Esophagus squamous epithelium (tissue), 4 donors: Measurements from ENCODE around the gene BBX.

Source experiments
- POLR2A ChIP-seq, 4 donors: fragments of 450-650 bp; IDR thresholded peaks; one replicate each; pipeline ENCODE4 v1.6.1; 2017; ENCODE audit warnings: antibody characterized with exemption in 4 of 4, mild to moderate bottlenecking in 4 of 4, moderate library complexity in 3 of 4
- TF ChIP-seq, protein P1 (sequence below), 6 experiments: fragments of 450-650 bp in 4 of 6; fragments of 200-600 bp in 2 of 6; sonication (generic) in 2 of 6; IDR thresholded peaks; one replicate each; pipeline ENCODE4 v1.5.1; 2016 to 2019; ENCODE audit warnings: antibody characterized with exemption in 6 of 6, mild to moderate bottlenecking in 4 of 6, moderate library complexity in 4 of 6

DNA sequence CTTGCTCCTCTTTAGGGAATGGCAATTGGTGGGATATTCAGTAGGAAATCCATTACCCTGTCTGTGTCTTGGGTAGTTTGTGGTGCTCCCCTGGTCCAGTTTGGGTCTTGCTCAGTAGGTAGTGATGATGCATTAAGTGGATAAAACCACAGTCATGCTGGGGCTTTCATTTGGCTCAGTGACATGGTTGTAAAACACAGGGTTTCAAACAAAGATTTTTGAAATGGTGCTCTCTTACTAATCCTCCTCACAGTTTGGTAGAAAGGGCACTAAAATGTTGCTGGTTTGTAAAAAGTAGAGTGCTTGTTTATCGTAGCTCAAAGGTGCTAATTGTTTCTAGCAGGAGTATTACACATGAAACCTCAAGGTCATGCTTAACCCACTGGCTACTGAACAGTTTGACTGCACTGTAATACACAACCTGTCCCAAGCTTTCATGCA, 22.9 kb downstream of the BBX start:
- no peak for TF ChIP-seq POLR2A (IDR thresholded peaks at IDR 0.05)
- TF ChIP-seq, protein P1, sequence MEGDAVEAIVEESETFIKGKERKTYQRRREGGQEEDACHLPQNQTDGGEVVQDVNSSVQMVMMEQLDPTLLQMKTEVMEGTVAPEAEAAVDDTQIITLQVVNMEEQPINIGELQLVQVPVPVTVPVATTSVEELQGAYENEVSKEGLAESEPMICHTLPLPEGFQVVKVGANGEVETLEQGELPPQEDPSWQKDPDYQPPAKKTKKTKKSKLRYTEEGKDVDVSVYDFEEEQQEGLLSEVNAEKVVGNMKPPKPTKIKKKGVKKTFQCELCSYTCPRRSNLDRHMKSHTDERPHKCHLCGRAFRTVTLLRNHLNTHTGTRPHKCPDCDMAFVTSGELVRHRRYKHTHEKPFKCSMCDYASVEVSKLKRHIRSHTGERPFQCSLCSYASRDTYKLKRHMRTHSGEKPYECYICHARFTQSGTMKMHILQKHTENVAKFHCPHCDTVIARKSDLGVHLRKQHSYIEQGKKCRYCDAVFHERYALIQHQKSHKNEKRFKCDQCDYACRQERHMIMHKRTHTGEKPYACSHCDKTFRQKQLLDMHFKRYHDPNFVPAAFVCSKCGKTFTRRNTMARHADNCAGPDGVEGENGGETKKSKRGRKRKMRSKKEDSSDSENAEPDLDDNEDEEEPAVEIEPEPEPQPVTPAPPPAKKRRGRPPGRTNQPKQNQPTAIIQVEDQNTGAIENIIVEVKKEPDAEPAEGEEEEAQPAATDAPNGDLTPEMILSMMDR (IDR thresholded peaks at IDR 0.05), result no peak
